GM10266 (cell line): ENCODE results near the gene NEK5.

Experiments used
- DNase-seq: peaks from one replicate; pipeline ENCODE4 v3.0.0; 2012; ENCODE audit errors: extremely low spot score
- CTCF ChIP-seq: IDR thresholded peaks from 2 replicates; pipeline ENCODE4 v1.5.1; 2012; ENCODE audit warnings: mild to moderate bottlenecking, low read depth; ENCODE audit not compliant: control insufficient read depth, insufficient read depth; ENCODE audit errors: missing control alignments

NEK5 gene

GRCh38 chr13:52001120-52001731 lies 127.6 kb downstream of the NEK5 start:
- peak; percentile 55 for DNase-seq
- peak; percentile 66 for TF ChIP-seq CTCF

DNA sequence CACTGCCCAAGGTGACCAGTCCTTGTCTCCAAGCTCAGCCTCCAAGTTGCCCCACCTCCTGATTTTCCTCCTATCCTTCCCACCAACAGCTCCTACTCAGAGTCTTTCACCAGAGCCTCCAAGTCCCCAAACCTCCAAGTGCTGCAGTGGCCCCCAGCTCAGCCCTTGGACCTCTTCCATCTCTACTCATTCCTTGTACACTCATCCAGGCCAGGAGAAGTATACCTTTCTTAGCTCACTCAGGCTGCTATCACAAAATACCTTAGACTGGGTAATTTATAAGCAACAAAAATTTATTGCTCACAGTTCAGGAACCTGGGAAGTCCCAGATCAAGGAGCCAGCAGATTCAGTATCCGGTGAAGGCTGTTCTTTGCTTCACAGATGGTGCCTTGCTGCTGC lies 129.0 kb downstream of the NEK5 start:
- no peak for TF ChIP-seq CTCF
- no peak for DNase-seq

- no peak for DNase-seq
- no peak for TF ChIP-seq CTCF
These were observed 129.4 kb downstream of the NEK5 start for GRCh38 chr13:51999510-51999911.

GRCh38 chr13:51998723-51999509 lies 130.0 kb downstream of the NEK5 start:
- no peak for TF ChIP-seq CTCF
- no peak for DNase-seq

- TF ChIP-seq CTCF: no peak
These were observed 131.1 kb downstream of the NEK5 start for GRCh38 chr13:51997641-51998330.

GRCh38 chr13:51997186-51997585 lies 131.7 kb downstream of the NEK5 start:
- no peak for DNase-seq
- TF ChIP-seq CTCF: no peak

More at GRCh38 chr13:51997641-51998330, 131.1 kb downstream of the NEK5 start:
- no peak for DNase-seq

- TF ChIP-seq CTCF: no peak
- DNase-seq: no peak
These were observed 132.2 kb downstream of the NEK5 start for GRCh38 chr13:51996641-51997040.
